Coronary artery (tissue), 2 donors: ENCODE data around the gene STAT5A.

Source experiments
- DNase-seq: peaks from one replicate; pipeline ENCODE4 v3.0.0-alpha.2; 2017; ENCODE audit warnings: low spot score
- H3K27ac ChIP-seq, 2 donors: fragments of 200-600 bp; sonication (generic); one replicate each; pipeline ENCODE4 v1.5.1; 2016 to 2019
- H3K4me3 ChIP-seq: fragments of 200-600 bp; sonication (generic); 2 replicates; pipeline ENCODE4 v1.5.1; 2016; ENCODE audit warnings: mild to moderate bottlenecking, moderate library complexity
- TF ChIP-seq, protein P1 (sequence below): fragments of 200-600 bp; sonication (generic); IDR thresholded peaks from one replicate; pipeline ENCODE4 v1.5.1; 2019; ENCODE audit warnings: antibody characterized with exemption

Gene STAT5A

DNA sequence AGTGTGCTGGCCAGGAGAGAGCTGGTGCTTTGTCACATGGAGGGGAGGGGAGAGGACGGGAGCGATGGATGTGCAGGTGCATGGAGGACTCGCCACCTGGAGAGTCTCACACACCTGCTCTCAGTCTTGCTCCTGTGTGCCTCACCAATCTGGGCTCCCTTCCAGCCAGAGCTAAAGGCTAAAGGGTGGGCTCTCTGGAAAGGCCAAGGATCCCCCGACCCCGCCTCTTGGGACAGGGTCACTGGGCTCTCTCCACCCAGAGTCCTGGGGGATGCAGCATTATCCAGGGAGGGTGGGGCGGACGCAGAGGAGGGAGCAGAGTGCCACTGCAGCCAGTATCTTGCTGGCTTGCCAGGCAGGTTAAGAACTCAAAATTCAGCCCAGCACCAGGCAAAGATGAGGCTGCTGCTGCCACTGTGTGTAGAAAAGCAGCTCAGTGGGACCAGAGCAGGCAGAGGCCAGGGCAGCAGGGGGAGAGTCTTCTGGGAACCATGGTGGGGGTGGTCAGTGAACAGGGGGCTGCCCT lies 6.7 kb upstream of the STAT5A start:
- DNase-seq, result no peak
- no peak overlapping the region for H3K27ac ChIP-seq
- TF ChIP-seq, protein P1, sequence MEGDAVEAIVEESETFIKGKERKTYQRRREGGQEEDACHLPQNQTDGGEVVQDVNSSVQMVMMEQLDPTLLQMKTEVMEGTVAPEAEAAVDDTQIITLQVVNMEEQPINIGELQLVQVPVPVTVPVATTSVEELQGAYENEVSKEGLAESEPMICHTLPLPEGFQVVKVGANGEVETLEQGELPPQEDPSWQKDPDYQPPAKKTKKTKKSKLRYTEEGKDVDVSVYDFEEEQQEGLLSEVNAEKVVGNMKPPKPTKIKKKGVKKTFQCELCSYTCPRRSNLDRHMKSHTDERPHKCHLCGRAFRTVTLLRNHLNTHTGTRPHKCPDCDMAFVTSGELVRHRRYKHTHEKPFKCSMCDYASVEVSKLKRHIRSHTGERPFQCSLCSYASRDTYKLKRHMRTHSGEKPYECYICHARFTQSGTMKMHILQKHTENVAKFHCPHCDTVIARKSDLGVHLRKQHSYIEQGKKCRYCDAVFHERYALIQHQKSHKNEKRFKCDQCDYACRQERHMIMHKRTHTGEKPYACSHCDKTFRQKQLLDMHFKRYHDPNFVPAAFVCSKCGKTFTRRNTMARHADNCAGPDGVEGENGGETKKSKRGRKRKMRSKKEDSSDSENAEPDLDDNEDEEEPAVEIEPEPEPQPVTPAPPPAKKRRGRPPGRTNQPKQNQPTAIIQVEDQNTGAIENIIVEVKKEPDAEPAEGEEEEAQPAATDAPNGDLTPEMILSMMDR, result no peak

DNA sequence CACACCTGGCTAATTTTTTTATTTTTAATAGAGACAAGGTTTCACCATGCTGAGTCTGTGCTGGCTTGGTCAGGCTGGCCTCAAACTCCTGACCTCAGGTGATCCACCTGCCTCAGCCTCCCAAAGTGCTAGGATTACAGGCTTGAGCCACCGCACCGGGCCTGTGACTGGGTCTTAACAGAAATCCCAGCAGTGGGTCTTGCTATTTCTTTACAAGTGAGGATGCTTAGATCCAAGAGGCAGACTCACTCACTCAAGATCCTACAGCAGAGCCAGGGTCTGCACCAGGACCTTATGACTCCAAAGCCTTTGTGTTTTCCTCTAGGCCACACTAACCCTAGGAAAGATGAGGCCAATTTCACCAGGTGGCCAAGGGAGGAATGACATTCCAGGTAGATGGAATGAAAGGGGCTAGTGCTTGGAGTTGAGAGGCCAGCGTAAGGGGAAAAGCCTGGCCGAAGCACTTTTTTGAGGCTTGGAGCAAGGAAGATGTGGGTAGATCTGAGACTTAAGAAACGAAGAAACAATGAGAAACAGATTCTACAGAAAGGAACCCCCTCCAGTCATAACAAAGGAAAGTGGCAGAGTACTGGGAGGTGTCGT lies 5.7 kb upstream of the STAT5A start:
- no peak overlapping the region for H3K4me3 ChIP-seq
- DNase-seq, result no peak
- TF ChIP-seq, protein P1, result no peak
- H3K27ac ChIP-seq, result no peak overlapping the region

More for the DNA sequence above, 6.7 kb upstream of the STAT5A start:
- H3K4me3 ChIP-seq, result no peak overlapping the region

DNA sequence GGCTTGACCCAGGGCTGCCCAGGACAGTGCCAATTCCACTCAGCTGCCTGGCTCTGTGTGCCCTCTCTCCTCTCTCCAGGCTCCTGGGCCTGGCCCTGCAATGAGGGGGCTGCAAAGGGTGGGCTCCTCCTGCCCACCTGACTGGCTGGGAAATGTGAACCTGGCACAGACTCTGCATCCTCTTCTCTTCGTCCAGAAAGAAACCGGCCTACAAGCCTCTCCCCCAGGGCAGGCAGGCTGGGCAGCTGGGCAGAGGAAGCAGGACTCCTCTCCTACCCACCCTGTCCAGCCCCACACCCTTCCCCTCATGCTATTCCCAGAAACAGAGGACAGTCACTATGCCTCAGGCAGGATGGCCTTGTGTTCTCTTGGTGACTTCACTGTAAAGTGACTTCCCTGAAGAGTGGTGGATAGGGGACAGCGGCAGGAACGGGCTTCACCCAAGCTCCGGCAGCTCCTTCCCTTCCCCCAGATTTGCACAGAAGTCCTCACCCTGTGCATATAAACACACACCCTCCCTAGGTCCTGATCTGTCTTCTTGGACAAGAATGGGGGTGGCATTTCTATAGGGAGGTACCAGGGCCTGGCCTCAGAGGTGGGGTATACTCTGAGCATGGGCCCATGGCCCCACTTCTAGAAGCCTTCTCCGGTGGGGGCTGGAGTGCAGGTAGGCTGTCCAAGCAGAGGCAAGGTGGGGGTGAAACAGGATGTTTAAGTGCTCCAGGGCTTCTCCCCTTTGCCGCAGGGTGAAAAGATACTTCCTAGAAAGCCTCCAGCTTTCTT lies 4.9 kb upstream of the STAT5A start:
- H3K27ac ChIP-seq, result no peak overlapping the region
- no peak overlapping the region for H3K4me3 ChIP-seq
- TF ChIP-seq, protein P1, result no peak
- no peak for DNase-seq

DNA sequence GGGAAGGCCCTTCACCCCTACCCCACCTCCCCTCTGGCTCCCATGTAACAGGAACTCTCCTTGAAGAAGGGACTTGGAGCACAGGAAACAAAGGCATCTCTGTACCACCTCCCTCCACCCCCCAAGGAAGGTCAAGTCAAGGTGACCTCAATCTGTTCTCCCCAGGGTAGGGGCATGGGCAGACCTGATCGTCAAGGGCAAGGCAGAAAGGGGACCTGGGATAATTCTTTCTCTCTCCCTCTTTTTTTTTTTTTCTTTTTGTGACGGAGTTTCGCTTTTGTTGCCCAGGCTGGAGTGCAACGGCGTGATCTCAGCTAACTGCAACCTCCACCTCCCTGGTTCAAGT lies 4.3 kb upstream of the STAT5A start:
- TF ChIP-seq, protein P1, result no peak
- no peak overlapping the region for H3K27ac ChIP-seq
- no peak overlapping the region for H3K4me3 ChIP-seq
- DNase-seq, result no peak

DNA sequence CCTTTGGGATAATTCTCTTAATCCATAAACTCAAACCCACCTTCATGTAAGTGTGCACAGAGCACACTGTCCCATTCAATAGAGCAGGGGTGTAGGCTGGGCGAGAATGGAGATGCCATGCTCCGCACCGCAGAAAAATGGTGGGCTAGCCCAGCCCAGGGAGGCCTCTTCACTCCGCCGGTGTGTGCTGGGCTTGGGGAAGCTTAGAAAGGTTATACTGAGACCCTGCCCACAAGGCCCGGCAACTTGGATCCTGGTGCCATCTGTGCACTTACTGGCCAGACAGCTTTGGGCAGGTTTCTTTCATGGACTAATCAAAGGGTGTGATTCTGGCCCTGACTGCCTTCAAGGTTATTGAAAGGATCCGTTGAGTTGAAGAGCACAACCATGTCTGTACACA lies 3.7 kb upstream of the STAT5A start:
- no peak overlapping the region for H3K4me3 ChIP-seq
- H3K27ac ChIP-seq, result no peak overlapping the region
- TF ChIP-seq, protein P1, result no peak
- no peak for DNase-seq

DNA sequence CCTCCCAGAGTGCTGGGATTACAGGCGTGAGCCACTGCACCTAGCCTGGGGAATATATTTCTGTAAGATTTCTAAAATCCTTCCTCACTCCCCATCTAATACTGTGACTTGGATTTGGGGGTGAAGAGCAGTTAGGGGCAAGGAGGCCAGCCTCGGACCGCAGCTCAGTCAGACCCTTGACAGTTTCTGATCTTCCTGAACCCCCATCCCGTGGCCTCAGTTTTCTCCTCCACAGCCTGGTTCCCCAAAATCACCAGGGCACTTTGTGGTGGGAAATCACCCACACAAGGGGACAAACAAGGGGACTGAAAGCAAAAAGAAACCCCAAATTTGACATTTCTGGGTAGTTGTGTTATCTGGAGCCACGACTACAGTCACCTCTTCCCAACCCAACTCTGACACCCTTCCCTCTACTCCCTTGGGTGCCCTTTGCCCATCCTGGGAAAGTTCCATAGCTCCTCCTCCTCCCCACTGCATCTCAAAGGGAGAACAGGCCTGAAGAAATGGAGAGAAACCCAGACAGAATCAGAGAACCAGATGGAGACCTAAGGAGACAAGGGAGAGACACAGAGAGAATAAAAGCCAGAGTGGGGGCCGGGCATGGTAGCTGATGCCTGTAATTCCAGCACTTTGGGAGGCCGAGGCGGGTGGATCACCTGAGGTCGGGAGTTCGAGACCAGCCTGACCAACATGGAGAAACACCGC lies 2.8 kb upstream of the STAT5A start:
- Histone ChIP-seq H3K4me3 (no peak overlapping the region), H3K27ac (no peak overlapping the region)
- DNase-seq, result no peak
- TF ChIP-seq, protein P1, result no peak
